GM06990 (cell line): ENCODE data around the gene APBB2.

Source experiments
- DNase-seq: peaks from one replicate; pipeline ENCODE4 v3.0.0-alpha.2; 2011; ENCODE audit not compliant: insufficient read length; ENCODE audit errors: extremely low read depth
- H3K27me3 ChIP-seq: replicated peaks from 2 replicates; pipeline ENCODE4 v1.6.0; 2011; ENCODE audit warnings: low read length; ENCODE audit not compliant: control insufficient read depth, insufficient read depth
- H3K36me3 ChIP-seq: 2 replicates; pipeline ENCODE4 v1.5.1; 2011; ENCODE audit warnings: low read length; ENCODE audit not compliant: control insufficient read depth, insufficient read depth
- H3K4me3 ChIP-seq: replicated peaks from 2 replicates; pipeline ENCODE4 v1.5.1; 2011; ENCODE audit warnings: low read depth, mild to moderate bottlenecking, control low read depth, low read length
- CTCF ChIP-seq: IDR thresholded peaks from 2 replicates; pipeline ENCODE4 v1.5.1; 2011; ENCODE audit warnings: low read length, control low read depth, mild to moderate bottlenecking, inconsistent platforms; ENCODE audit not compliant: insufficient read depth, poor library complexity, severe bottlenecking

Gene APBB2

GRCh38 chr4:41028392-41029076, 185.8 kb downstream of the APBB2 start:
- no peaks in the 10 kb centered on the region for H3K27me3 ChIP-seq
- H3K4me3 ChIP-seq = no peak overlapping the region
- no peak for TF ChIP-seq CTCF
- no peak for DNase-seq
- no peaks in the 10 kb centered on the region for H3K36me3 ChIP-seq

GRCh38 chr4:41026971-41027370, 187.4 kb downstream of the APBB2 start:
- DNase-seq = no peak
- TF ChIP-seq CTCF = no peak
- Histone ChIP-seq H3K27me3 (no peaks in the 10 kb centered on the region), H3K36me3 (no peaks in the 10 kb centered on the region), H3K4me3 (no peak overlapping the region)

DNA sequence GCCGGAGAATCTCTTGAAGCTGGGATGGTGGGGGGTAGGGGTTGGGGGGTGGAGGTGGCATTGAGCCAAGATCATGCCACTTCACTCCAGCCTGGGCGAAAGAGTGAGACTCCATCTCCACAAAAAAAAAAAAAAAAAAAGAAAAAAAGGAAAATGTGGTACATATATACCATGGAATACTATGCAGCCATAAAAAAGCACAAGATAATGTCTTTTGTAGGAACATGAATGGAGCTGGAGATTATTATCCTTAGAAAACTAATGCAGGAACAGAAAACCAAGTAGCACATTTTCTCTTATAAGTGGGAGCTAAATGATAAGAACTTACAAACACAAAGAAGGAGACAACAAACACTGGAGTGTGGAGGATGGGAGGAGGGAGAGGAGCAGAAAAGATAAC, 188.5 kb downstream of the APBB2 start:
- TF ChIP-seq CTCF = no peak
- no peak for DNase-seq
- H3K4me3 ChIP-seq = no peak overlapping the region
- H3K36me3 ChIP-seq = no peaks in the 10 kb centered on the region
- H3K27me3 ChIP-seq = no peaks in the 10 kb centered on the region

DNA sequence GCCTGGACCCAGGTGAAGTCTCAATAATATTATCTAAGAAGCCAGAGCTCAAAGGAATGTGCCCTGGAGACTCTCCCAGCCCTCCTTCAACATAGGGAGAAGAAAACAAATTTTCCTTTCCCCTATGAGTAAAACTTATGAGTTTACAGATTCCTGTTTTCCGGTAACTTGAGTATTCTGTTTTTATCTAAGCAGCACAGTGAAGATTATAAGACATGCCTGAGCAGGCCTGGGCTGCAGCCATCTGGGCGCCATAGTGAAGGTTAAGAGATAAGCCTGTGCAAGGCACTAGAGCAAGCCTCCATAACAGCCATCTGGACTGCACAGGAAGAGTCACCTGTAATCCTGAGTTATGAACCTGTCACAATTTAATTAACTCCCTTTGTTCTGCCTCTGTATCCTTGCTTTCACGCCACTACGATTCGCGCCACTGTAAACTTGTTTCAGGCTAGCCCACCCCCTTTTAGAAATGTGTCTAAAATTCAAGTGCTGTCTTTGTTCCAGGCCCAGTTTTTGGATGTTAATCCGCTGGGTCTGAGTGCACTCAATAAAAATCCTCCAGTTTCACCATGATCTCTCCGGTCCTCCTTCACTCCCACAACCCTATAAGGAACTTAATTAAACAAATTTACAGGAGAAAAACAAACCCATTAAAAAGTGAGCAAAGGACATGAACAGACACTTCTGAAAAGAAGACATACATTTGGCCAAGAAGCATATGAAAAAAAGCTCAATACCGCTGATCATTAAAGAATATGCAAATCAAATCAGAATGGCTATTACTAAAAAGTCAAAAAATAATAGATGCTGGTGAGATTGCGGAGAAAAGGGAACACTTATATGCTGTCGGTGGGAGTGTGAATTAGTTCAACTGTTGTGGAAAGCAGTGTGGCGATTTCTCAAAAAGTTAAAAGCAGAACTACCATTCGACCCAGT, 189.5 kb downstream of the APBB2 start:
- no peaks in the 10 kb centered on the region for H3K36me3 ChIP-seq
- H3K4me3 ChIP-seq = no peak overlapping the region
- DNase-seq = no peak

DNA sequence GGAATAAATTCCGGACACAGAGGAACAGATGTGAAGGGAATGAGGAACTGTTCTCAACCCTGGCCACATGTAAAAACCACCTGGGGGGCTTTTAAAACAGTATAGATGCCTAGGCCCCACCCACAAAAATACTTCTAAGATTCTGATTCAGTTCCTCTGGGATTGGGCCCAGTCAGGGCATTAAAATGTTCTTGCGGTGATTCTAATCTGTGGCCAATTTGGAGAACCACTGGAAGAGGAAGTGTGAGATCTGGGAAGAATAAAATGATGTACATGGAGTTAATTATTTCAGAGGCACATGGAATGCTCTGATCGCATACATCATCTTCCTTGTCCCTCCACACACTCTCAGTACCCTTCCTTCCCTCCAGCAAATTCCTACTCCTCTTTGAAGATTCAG, 192.2 kb downstream of the APBB2 start:
- DNase-seq = no peak
- no peak for TF ChIP-seq CTCF
- Histone ChIP-seq H3K27me3 (no peaks in the 10 kb centered on the region), H3K36me3 (no peaks in the 10 kb centered on the region), H3K4me3 (no peak overlapping the region)

More for the DNA sequence above, 189.5 kb downstream of the APBB2 start:
- no peak for TF ChIP-seq CTCF
- H3K27me3 ChIP-seq = no peaks in the 10 kb centered on the region
